K562 (cell line): ENCODE data around the gene RBPMS2. TPM values are rescaled to one million over a fixed set of nuclear protein-coding genes. Genes with fewer than 3 reads are reported as not detected.

ENCODE experiments used
- ATAC-seq: fragments of 200-7000 bp; cut with Tn5 transposase; 3 replicates; pipeline ENCODE4 v1.9.1; 2020; ENCODE audit warnings: moderate library complexity
- BruUV-seq: library from RNA; stranded (reverse); fragments of 400-500 nt; replicated peaks from 2 replicates; lab custom pipeline; 2021; lab: Mats Ljungman, UMichigan
- CTCF ChIA-PET: fragments of 300-600 bp; formaldehyde crosslinking; extraction: SDS; loops from one replicate; lab custom pipeline; 2021; ENCODE audit warnings: low intra/inter-chr PET ratio; lab: Yijun Ruan, JAX
- POLR2A ChIA-PET: fragments of 300-600, 350-650 bp; sonication (Branson Sonifier 250); formaldehyde crosslinking; extraction: SDS; loops from one replicate; lab custom pipeline; 2021; ENCODE audit warnings: antibody characterized with exemption, inconsistent platforms; lab: Yijun Ruan, JAX
- DNase-seq, 4 experiments: peaks; one replicate each; pipeline versions ENCODE4 v3.0.0 to v3.0.0-alpha.2; 2011 to 2018; ENCODE audit warnings: low spot score in 3 of 4, mixed read lengths in 3 of 4; ENCODE audit errors: extremely low read depth in 1 of 4
- FAIRE-seq: peaks from 2 replicates; lab custom pipeline; 2011; peaks lifted over from hg19 to GRCh38; lab: Jason Lieb, UNC
- H2AFZ ChIP-seq: 2 replicates; pipeline ENCODE4 v1.6.0; 2011; ENCODE audit warnings: low read depth, low read length, control low read depth, inconsistent platforms
- H3K27ac ChIP-seq: fragments of 200-600 bp; 3 replicates; pipeline ENCODE4 v1.8.0; 2011; ENCODE audit warnings: low read depth, mild to moderate bottlenecking, control low read depth, inconsistent platforms, low read length, moderate library complexity, mixed read lengths; ENCODE audit errors: extremely low read depth
- H3K27me3 ChIP-seq, 2 experiments: fragments of 300-600 bp in 1 of 2; 2 replicates in 1 of 2; 3 replicates in 1 of 2; pipeline versions ENCODE4 v1.6.0 to v1.8.0; 2011; ENCODE audit warnings: inconsistent platforms in 2 of 2, low read length in 2 of 2, mild to moderate bottlenecking in 1 of 2, mixed read lengths in 1 of 2, moderate library complexity in 1 of 2; ENCODE audit not compliant: control insufficient read depth in 2 of 2, insufficient read depth in 2 of 2
- H3K36me3 ChIP-seq: fragments of 300-600 bp; 3 replicates; pipeline ENCODE4 v1.8.0; 2011; ENCODE audit warnings: mild to moderate bottlenecking, low read length, inconsistent platforms; ENCODE audit not compliant: control insufficient read depth, insufficient read depth
- H3K4me1 ChIP-seq, 2 experiments: fragments of 200-600 bp in 1 of 2; replicated peaks in 1 of 2; 2 replicates in 1 of 2; 3 replicates in 1 of 2; pipeline versions ENCODE4 v1.5.1 to v1.8.0; 2011; ENCODE audit warnings: inconsistent platforms in 2 of 2, low read length in 2 of 2, mild to moderate bottlenecking in 1 of 2, mixed read lengths in 1 of 2, moderate library complexity in 1 of 2; ENCODE audit not compliant: control insufficient read depth in 2 of 2, insufficient read depth in 2 of 2
- H3K4me2 ChIP-seq: 2 replicates; pipeline ENCODE4 v1.6.1; 2011; ENCODE audit warnings: low read length, control low read depth, inconsistent platforms, mixed read lengths; ENCODE audit not compliant: insufficient read depth
- H3K4me3 ChIP-seq: fragments of 200-600 bp; sonication (generic), shearing (Covaris generic); 2 replicates; pipeline ENCODE4 v1.5.1; 2016; ENCODE audit warnings: control low read depth, inconsistent platforms
- H3K79me2 ChIP-seq: fragments of 200-600 bp; 3 replicates; pipeline ENCODE4 v1.8.0; 2011; ENCODE audit warnings: low read length, inconsistent platforms; ENCODE audit not compliant: control insufficient read depth, insufficient read depth
- H3K9ac ChIP-seq, 2 experiments: 2 replicates each; pipeline versions ENCODE4 v1.6.0 to v1.6.1; 2011; ENCODE audit warnings: low read depth in 2 of 2, low read length in 2 of 2, control low read depth in 1 of 2, inconsistent platforms in 1 of 2, mild to moderate bottlenecking in 1 of 2, mixed read lengths in 1 of 2; ENCODE audit not compliant: insufficient read depth in 1 of 2
- H3K9me1 ChIP-seq: one replicate; pipeline ENCODE4 v1.6.0; 2011; ENCODE audit warnings: inconsistent platforms, mild to moderate bottlenecking, low read length, moderate library complexity; ENCODE audit not compliant: control insufficient read depth, insufficient read depth
- H3K9me3 ChIP-seq: replicated peaks from 2 replicates; pipeline ENCODE4 v1.5.1; 2011; ENCODE audit warnings: low read depth, low read length, inconsistent platforms; ENCODE audit not compliant: control insufficient read depth, insufficient read depth
- H4K20me1 ChIP-seq: replicated peaks from 2 replicates; pipeline ENCODE4 v1.6.1; 2011; ENCODE audit warnings: low read length, inconsistent platforms, mixed read lengths; ENCODE audit not compliant: control insufficient read depth, insufficient read depth
- ATF4 ChIP-seq: fragments of 450-650 bp; formaldehyde crosslinking; IDR thresholded peaks from 2 replicates; pipeline ENCODE4 v1.4.0; 2022; ENCODE audit warnings: mild to moderate bottlenecking, moderate library complexity
- COPS2 ChIP-seq: fragments of 450-650 bp; conservative IDR thresholded peaks from 2 replicates; pipeline ENCODE4 v1.6.1; 2016; ENCODE audit warnings: mild to moderate bottlenecking, moderate library complexity
- NR1H2 ChIP-seq: sonication (generic); formaldehyde crosslinking; IDR thresholded peaks from 2 replicates; pipeline ENCODE4 v1.4.0; 2020; ENCODE audit warnings: mild to moderate bottlenecking, missing genetic modification reagents
- STAT5B ChIP-seq: fragments of 250-450 bp; sonication (Bioruptor Pico); IDR thresholded peaks from 2 replicates; pipeline ENCODE4 v1.8.0; 2021; ENCODE audit warnings: mild to moderate bottlenecking, inconsistent platforms
- ZNF121 ChIP-seq: sonication (generic); formaldehyde crosslinking; conservative IDR thresholded peaks from 2 replicates; pipeline ENCODE4 v1.8.0; 2022; ENCODE audit warnings: missing genetic modification reagents
- ZNF586 ChIP-seq: fragments of 450-650 bp; formaldehyde crosslinking; conservative IDR thresholded peaks from 2 replicates; pipeline ENCODE4 v1.4.0; 2020; ENCODE audit warnings: mild to moderate bottlenecking, moderate library complexity
- ZNF780A ChIP-seq: fragments of 250-450 bp; sonication (Bioruptor Pico); IDR thresholded peaks from 2 replicates; pipeline ENCODE4 v1.5.0; 2021; ENCODE audit warnings: mild to moderate bottlenecking
- WGBS: fragments of 100-300 bp; shearing (Covaris generic); methylation state at CpG from one replicate; pipeline ENCODE4 v1.1.6; 2016; ENCODE audit warnings: low coverage, mixed read lengths; ENCODE audit not compliant: insufficient coverage; ENCODE audit errors: missing lambda C conversion rate; 5-methylcytosine and 5-hydroxymethylcytosine counted together
- in situ Hi-C: fragments of 300-500 bp; cut with MboI; formaldehyde crosslinking; loops from 4 replicates; pipeline ENCODE4 v1.15.0; 2018; ENCODE audit warnings: inconsistent platforms, mixed read lengths
- intact Hi-C: fragments of 100-400 bp; cut with micrococcal nuclease; formaldehyde crosslinking; loops from 2 replicates; pipeline ENCODE4 v1.14.2; 2022
- polyA plus RNA-seq, 8 experiments: library from polyadenylated mRNA; depleted of rRNA in 4 of 8; stranded (reverse) in 5 of 8; unstranded in 3 of 8; fragments of >200 nt; fragmentation: Nextera tagmentation in 2 of 8; fragmentation: Illumina TruSeq in 1 of 8; extraction: Ambion mirVana in 2 of 8; extraction: Trizol in 1 of 8; gene quantifications; 2 replicates each; pipeline versions ENCODE4 v1.2.1 to v1.2.3, GENCODE V29; 2011 to 2014; ENCODE audit warnings: inconsistent platforms in 1 of 8, missing spikeins in 1 of 8
- total RNA-seq, 7 experiments: library from RNA; depleted of rRNA in 6 of 7; stranded (reverse); fragments of >200 nt in 6 of 7; fragmentation: Illumina TruSeq in 2 of 7; extraction: Trizol in 2 of 7; gene quantifications; 2 replicates each; pipeline versions ENCODE4 v1.2.1 to v1.2.3, GENCODE V29; 2011 to 2021; ENCODE audit warnings: low replicate concordance in 1 of 7
- TF ChIP-seq, protein P1 (sequence below): fragments of 250-450 bp; sonication (Bioruptor Pico); IDR thresholded peaks from 2 replicates; pipeline ENCODE4 v1.8.0; 2021; ENCODE audit warnings: moderate library complexity, mild to moderate bottlenecking, inconsistent platforms
- TF ChIP-seq, protein P2 (sequence below): sonication (generic); IDR thresholded peaks from 2 replicates; pipeline ENCODE4 v1.6.1; 2016

RBPMS2 gene
- total and polyA plus RNA-seq, 9 of the 15 experiments (the other 6 are each of a cell fraction or from before 2014, with no cell fraction given), result 0.11 to 2.6 (median 0.37) TPM; not detected in 1

GRCh38 chr15:64780600-64781156 is 5.3 kb upstream of the RBPMS2 start (continued):
- TF ChIP-seq, protein P1, sequence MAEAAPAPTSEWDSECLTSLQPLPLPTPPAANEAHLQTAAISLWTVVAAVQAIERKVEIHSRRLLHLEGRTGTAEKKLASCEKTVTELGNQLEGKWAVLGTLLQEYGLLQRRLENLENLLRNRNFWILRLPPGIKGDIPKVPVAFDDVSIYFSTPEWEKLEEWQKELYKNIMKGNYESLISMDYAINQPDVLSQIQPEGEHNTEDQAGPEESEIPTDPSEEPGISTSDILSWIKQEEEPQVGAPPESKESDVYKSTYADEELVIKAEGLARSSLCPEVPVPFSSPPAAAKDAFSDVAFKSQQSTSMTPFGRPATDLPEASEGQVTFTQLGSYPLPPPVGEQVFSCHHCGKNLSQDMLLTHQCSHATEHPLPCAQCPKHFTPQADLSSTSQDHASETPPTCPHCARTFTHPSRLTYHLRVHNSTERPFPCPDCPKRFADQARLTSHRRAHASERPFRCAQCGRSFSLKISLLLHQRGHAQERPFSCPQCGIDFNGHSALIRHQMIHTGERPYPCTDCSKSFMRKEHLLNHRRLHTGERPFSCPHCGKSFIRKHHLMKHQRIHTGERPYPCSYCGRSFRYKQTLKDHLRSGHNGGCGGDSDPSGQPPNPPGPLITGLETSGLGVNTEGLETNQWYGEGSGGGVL (CRISPR knock-in tag), result no peak
- TF ChIP-seq COPS2 (no peak), NR1H2 (CRISPR knock-in tag) (no peak), ZNF780A (no peak), ZNF586 (no peak), ATF4 (CRISPR knock-in tag) (no peak), STAT5B (CRISPR knock-in tag) (no peak)

- TF ChIP-seq, protein P2, sequence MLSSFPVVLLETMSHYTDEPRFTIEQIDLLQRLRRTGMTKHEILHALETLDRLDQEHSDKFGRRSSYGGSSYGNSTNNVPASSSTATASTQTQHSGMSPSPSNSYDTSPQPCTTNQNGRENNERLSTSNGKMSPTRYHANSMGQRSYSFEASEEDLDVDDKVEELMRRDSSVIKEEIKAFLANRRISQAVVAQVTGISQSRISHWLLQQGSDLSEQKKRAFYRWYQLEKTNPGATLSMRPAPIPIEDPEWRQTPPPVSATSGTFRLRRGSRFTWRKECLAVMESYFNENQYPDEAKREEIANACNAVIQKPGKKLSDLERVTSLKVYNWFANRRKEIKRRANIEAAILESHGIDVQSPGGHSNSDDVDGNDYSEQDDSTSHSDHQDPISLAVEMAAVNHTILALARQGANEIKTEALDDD, result no peak
- TF ChIP-seq ZNF121 (CRISPR knock-in tag), result peak; percentile 64
- in situ Hi-C loops, result no loop called here
- BruUV-seq, result no TSS peak
Observed at GRCh38 chr15:64779630-64780029, 4.2 kb upstream of the RBPMS2 start.

More at GRCh38 chr15:64779630-64780029, 4.2 kb upstream of the RBPMS2 start:
- peaks cover 18 to 36% of the 10 kb centered on the region in 2 experiments; a peak in 4 of 5 replicates for H3K27me3 ChIP-seq
- peaks cover 0 to 19% of the 10 kb centered on the region in 2 experiments; a peak in 2 of 5 replicates for H3K4me1 ChIP-seq
- ChIA-PET POLR2A (interaction anchor here (0.6 kb wide), 1 partner anchor 70 kb away, joined by 4 read pairs; no protein-coding TSS in a partner anchor), CTCF (interaction anchor here (0.5 kb wide), 1 partner anchor 196 kb away, joined by 3 read pairs; no protein-coding TSS in a partner anchor)
- peaks cover 3% of the 10 kb centered on the region; the same call in 1 of the 2 replicates for H4K20me1 ChIP-seq
- H3K9me1 ChIP-seq, result no peaks in the 10 kb centered on the region
- no peak overlapping the region for H3K27ac ChIP-seq
- intact Hi-C loops, result no loop called here
- no peak overlapping the region for H3K4me2 ChIP-seq
- H3K79me2 ChIP-seq, result no peaks in the 10 kb centered on the region
- 5% methylated on average over 1 of the region's 1 CpG for WGBS
- H3K36me3 ChIP-seq, result no peaks in the 10 kb centered on the region
- ATAC-seq, result no peak
- no peaks in the 10 kb centered on the region for H3K9me3 ChIP-seq
- no peak overlapping the region for H3K9ac ChIP-seq
- H2AFZ ChIP-seq, result no peak overlapping the region
- DNase-seq, result no peak
- FAIRE-seq, result no peak
- no peak overlapping the region for H3K4me3 ChIP-seq
